Urinary bladder (tissue), 4 donors: ENCODE measurements around the gene DACH1. TPM values are rescaled to one million over a fixed set of nuclear protein-coding genes. Genes with fewer than 3 reads are reported as not detected.

ENCODE experiments used
- DNase-seq: peaks from one replicate; pipeline ENCODE4 v3.0.0-alpha.2; 2015; ENCODE audit errors: extremely low spot score
- H3K27ac ChIP-seq: one replicate; pipeline ENCODE4 v1.5.1; 2013; ENCODE audit warnings: low read depth, mild to moderate bottlenecking, moderate library complexity
- H3K36me3 ChIP-seq: one replicate; pipeline ENCODE4 v1.6.1; 2013; ENCODE audit warnings: mild to moderate bottlenecking, moderate library complexity; ENCODE audit not compliant: insufficient read depth
- H3K4me1 ChIP-seq: one replicate; pipeline ENCODE4 v1.6.1; 2013; ENCODE audit warnings: mild to moderate bottlenecking, moderate library complexity; ENCODE audit not compliant: insufficient read depth
- H3K4me3 ChIP-seq: one replicate; pipeline ENCODE4 v1.5.1; 2013; ENCODE audit warnings: low read depth, low read length
- WGBS: extraction: QIAGEN DNeasy Blood & Tissue Kit; methylation state at CpG from one replicate; pipeline ENCODE4 v1.1.7; 2013; 5-methylcytosine and 5-hydroxymethylcytosine counted together
- polyA plus RNA-seq: library from polyadenylated mRNA; stranded (reverse); fragments of 200-250 nt; gene quantifications from one replicate; pipeline ENCODE4 v1.2.3, GENCODE V29; 2013
- total RNA-seq: library from RNA; depleted of rRNA; stranded (reverse); fragments of >200 nt; gene quantifications from one replicate; pipeline ENCODE4 v1.2.3, GENCODE V29; 2014
- donor health status: healthy with polysubstance abuse.
- donor health status: healthy.

DACH1 gene
- total and polyA plus RNA-seq, 2 donors: 2.8 to 26.4 TPM

DNA sequence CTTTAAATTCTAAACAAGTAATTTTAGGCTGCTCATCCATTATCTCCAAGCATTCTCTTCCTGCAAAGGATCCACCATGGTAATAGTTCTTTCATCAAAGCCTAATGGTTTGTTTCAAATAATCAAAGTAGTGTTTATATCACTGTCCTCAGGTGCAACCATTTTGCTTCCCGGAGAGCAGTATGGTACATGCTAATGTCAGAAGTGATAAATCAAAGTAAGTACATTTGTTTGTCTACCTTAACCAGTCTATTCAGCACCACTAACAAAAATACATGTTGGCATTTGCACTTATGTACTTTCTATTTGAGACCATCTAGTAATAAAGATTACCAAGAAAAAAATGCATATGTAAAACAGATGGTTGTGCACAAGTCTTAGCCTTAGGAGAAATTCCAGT, 37.5 kb downstream of the DACH1 start:
- H3K4me1 ChIP-seq: no peaks in the 10 kb centered on the region
- H3K4me3 ChIP-seq: no peak overlapping the region
- 52% methylated on average over 1 of the region's 1 CpG for WGBS
- no peak overlapping the region for H3K27ac ChIP-seq
- no peak for DNase-seq
- H3K36me3 ChIP-seq: no peaks in the 10 kb centered on the region

- no peaks in the 10 kb centered on the region for H3K4me1 ChIP-seq
- DNase-seq: no peak
- WGBS: 79% methylated on average over 2 of the region's 2 CpGs
- no peak overlapping the region for H3K4me3 ChIP-seq
- no peak overlapping the region for H3K27ac ChIP-seq
- H3K36me3 ChIP-seq: no peaks in the 10 kb centered on the region
These were observed 38.4 kb downstream of the DACH1 start for GRCh38 chr13:71828564-71828963.

DNA sequence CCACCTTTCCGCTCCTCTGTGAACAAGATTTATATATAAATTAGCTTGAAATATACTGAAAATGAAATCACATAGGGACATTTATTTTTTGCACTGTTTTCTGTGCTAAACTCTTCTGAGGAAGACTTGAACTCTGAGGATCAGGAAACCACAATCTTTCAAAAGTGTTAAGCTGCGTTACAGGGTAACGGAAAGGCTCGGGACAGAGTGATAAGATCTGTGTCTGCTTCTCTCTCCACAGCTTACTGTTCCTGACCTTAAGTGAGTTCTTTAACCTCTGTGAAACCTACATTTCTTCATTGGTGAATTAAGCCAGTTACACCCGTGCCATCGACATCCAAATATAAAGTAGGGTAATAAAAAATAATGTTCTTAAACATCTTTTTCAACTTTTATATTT, 38.9 kb downstream of the DACH1 start:
- no peaks in the 10 kb centered on the region for H3K4me1 ChIP-seq
- no peak overlapping the region for H3K4me3 ChIP-seq
- no peak for DNase-seq
- no peak overlapping the region for H3K27ac ChIP-seq
- H3K36me3 ChIP-seq: no peaks in the 10 kb centered on the region
- WGBS: 47% methylated on average over 6 of the region's 6 CpGs

DNA sequence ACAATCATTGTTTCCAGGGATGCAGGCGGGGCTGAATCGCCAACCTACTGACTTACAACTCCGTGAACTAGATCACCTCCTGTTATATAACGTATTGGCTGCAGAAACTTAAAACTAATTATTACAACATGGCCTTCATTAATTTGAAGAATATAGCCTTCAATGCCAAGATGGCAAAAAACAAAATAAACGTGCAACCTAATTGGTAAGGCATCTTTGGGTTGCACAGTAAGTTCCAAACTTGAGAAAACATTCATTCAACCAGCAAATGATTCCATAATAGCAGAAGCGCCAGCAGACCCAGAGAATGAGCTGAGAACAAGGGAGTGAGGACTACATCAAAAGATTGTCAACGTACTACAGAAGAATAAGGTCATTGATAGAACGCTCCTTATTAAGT, 39.8 kb downstream of the DACH1 start:
- Histone ChIP-seq H3K4me1 (no peaks in the 10 kb centered on the region), H3K36me3 (no peaks in the 10 kb centered on the region), H3K4me3 (no peak overlapping the region), H3K27ac (no peak overlapping the region)
- DNase-seq: no peak
- 89% methylated on average over 8 of the region's 8 CpGs for WGBS

DNA sequence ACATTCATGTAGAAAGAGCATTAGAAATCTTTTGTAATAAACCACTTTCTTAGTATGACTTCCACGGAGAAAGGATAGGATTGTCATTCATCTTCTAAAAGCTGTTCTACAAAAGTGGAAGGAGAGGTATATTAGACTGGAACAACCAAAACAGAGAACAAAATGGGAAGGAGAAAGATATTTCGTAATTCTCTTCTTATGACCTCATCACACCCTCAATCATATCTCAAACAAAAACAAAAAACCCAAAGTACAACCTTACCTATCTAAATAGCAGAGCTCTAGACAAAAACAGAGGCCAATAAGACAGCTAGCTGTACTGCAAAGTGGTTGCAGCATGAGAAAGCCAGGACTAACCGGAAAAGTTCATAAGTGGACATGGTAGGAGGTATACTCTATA, 46.3 kb downstream of the DACH1 start:
- WGBS: 89% methylated on average over 3 of the region's 3 CpGs
- H3K36me3 ChIP-seq: no peaks in the 10 kb centered on the region
- no peak for DNase-seq
- no peak overlapping the region for H3K4me3 ChIP-seq
- H3K27ac ChIP-seq: no peak overlapping the region
- no peaks in the 10 kb centered on the region for H3K4me1 ChIP-seq

- no peak overlapping the region for H3K27ac ChIP-seq
- H3K4me3 ChIP-seq: no peak overlapping the region
- H3K36me3 ChIP-seq: no peaks in the 10 kb centered on the region
- 97% methylated on average over 1 of the region's 1 CpG for WGBS
- DNase-seq: no peak
- H3K4me1 ChIP-seq: no peaks in the 10 kb centered on the region
These were observed 49.7 kb downstream of the DACH1 start for GRCh38 chr13:71817335-71817734.

DNA sequence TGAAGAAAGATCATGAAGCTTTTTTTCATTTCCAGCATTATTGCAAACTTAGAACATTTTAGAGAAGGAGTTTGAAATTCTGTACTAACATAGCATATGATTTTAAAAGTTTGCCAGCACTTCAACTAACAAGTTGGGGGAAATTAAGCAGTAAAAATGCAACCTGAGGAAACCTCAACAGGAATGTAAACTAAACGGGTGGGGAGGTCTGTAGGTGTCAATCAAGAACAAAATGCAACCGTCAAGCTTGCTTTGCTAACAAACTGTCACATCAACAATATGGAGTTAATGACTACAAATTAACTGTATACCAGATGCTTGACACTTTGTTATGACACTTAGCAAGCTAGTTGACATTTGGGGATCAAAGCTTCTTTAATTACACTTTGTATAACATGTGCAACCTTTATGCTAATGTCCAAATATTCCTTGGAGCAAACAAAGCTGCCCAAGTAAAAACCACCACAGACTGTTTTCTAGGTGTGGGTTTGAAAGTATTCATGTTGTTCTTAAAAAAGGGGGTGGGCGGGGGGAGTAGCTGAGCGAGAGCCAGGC, 52.1 kb downstream of the DACH1 start:
- 57% methylated on average over 4 of the region's 4 CpGs for WGBS
- no peak overlapping the region for H3K4me3 ChIP-seq
- no peak for DNase-seq
- no peaks in the 10 kb centered on the region for H3K36me3 ChIP-seq
- H3K27ac ChIP-seq: no peak overlapping the region
- H3K4me1 ChIP-seq: no peaks in the 10 kb centered on the region

- H3K4me3 ChIP-seq: no peak overlapping the region
- no peaks in the 10 kb centered on the region for H3K36me3 ChIP-seq
- no peak for DNase-seq
- H3K4me1 ChIP-seq: no peaks in the 10 kb centered on the region
- no peak overlapping the region for H3K27ac ChIP-seq
- WGBS: 93% methylated on average over 2 of the region's 2 CpGs
These were observed 53.8 kb downstream of the DACH1 start for GRCh38 chr13:71813187-71813586.

DNA sequence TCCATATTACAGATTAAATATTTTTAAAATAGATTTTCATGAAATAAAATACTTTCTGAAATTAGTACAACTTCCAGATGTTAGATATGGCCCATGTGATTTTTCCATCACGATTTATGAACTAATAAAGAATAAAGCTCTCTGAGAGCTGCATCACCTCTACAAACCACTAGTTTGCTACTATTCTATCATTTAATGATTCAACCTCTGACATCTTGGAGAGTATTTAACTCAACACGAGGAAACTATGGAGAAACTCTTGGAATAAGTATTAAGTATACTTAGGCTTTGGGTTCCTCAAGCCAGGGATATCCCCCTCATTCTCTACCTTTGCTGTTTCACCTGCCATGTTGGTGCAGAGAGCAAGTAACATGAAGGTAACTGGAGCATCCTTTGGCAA, 55.7 kb downstream of the DACH1 start:
- Histone ChIP-seq H3K36me3 (no peaks in the 10 kb centered on the region), H3K4me3 (no peak overlapping the region), H3K27ac (no peak overlapping the region), H3K4me1 (no peaks in the 10 kb centered on the region)
- DNase-seq: no peak
- 71% methylated on average over 2 of the region's 2 CpGs for WGBS

- Histone ChIP-seq H3K4me3 (no peak overlapping the region), H3K4me1 (no peaks in the 10 kb centered on the region), H3K36me3 (no peaks in the 10 kb centered on the region), H3K27ac (no peak overlapping the region)
- no peak for DNase-seq
- 94% methylated on average over 1 of the region's 1 CpG for WGBS
These were observed 58.3 kb downstream of the DACH1 start for GRCh38 chr13:71808708-71809107.

DNA sequence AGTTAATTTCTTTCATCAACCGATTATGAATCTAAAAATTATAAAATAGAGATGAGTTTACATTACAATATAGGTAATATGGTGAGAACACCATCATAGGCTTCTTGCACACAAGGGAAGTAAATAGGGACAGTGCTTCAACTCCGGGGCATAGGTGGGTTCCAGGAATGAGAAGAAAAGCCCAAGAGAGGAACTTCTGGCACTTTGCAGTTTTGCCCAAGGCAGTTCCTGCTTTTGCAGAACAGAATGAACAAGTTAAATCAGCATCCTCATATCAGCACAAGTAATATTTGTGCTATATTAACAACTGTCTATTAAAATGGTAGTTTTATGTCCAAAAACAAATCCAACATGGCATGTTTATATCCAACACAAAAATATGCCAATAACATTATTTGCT, 60.1 kb downstream of the DACH1 start:
- no peak for DNase-seq

DNA sequence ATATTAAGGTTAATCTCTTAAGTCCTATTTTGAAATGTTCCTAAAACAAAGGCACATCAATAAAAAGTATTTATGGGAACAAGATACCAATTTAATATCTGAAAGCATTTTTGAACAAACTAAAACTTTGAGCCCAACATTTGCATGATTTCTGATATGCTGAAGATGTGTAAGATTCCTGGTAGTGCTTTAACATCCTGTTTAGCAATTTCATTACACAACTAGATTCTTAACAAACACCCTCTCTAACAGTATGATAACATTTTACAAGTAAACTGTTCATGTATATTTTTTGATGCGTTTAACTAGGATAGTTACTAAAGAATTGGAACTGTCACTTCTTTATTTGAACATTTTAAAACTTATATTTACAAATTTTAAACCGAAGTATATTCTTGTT, 63.9 kb downstream of the DACH1 start:
- 52% methylated on average over 2 of the region's 2 CpGs for WGBS
- no peak for DNase-seq
- no peak overlapping the region for H3K27ac ChIP-seq
- H3K4me3 ChIP-seq: no peak overlapping the region
- H3K4me1 ChIP-seq: no peaks in the 10 kb centered on the region
- H3K36me3 ChIP-seq: no peaks in the 10 kb centered on the region

More for the DNA sequence above, 60.1 kb downstream of the DACH1 start:
- Histone ChIP-seq H3K4me1 (no peaks in the 10 kb centered on the region), H3K4me3 (no peak overlapping the region), H3K36me3 (no peaks in the 10 kb centered on the region), H3K27ac (no peak overlapping the region)
- WGBS: 84% methylated on average over 2 of the region's 2 CpGs

DNA sequence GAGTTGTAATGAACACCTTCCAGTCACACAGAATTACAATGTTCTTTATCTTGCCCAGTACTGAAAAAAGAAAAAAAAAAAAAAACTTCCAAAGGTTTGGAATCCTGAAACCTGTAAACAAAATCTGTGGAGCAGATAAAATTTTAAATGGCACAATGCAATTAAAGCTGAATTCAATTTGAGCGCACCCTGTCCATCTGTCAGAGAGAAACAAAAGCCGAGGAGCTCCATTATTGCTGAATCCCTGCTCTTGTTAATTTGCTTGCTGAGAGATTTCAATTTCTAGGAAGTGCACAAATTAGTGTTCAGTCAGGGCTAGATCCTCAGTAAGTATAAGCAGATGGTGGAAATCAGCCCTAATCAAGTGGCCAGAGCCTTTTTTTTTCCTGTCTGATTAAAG, 65.2 kb downstream of the DACH1 start:
- Histone ChIP-seq H3K36me3 (no peaks in the 10 kb centered on the region), H3K27ac (no peak overlapping the region), H3K4me1 (no peaks in the 10 kb centered on the region), H3K4me3 (no peak overlapping the region)
- WGBS: 66% methylated on average over 2 of the region's 2 CpGs
- no peak for DNase-seq

DNA sequence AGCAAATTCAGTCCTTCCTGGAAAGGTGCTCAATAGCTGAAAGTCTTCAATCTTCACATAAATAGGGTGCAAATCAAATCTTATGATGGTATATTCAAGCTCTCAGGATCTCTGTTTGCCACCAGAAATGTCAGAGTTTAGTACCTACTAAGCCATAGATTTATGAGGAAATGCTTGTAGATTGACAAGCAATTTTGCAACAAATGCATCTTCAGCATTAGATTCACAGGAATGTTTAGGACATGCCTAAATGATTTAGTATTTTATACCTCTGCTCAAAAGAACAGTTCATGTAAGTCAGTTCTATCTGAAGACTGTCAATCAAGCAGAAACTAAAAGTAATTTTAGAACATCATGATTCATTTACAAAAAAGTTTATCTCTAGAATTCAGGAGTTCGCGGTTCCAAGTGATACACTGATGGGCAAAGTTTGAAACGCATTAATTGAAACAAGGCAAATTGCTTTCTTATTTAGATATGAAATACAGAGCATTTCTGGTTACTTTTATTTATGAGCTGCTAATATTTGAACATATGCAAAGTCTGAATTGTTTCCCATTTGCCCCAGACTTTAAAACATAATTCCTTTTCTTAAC, 65.7 kb downstream of the DACH1 start:
- H3K4me1 ChIP-seq: no peaks in the 10 kb centered on the region
- H3K27ac ChIP-seq: no peak overlapping the region
- H3K36me3 ChIP-seq: no peaks in the 10 kb centered on the region
- no peak overlapping the region for H3K4me3 ChIP-seq
- DNase-seq: no peak
- WGBS: 63% methylated on average over 3 of the region's 3 CpGs

- no peaks in the 10 kb centered on the region for H3K36me3 ChIP-seq
- 84% methylated on average over 4 of the region's 4 CpGs for WGBS
- no peak overlapping the region for H3K4me3 ChIP-seq
- H3K27ac ChIP-seq: no peak overlapping the region
- no peaks in the 10 kb centered on the region for H3K4me1 ChIP-seq
- no peak for DNase-seq
These were observed 67.7 kb downstream of the DACH1 start for GRCh38 chr13:71799324-71799723.
